H1 (cell line): ENCODE measurements around the gene ADRA2C. TPM values are rescaled to one million over a fixed set of nuclear protein-coding genes. Genes with fewer than 3 reads are reported as not detected.

Experiments used
- ASH2L ChIP-seq: fragments of 200-600, 300-600 bp; sonication (generic); IDR thresholded peaks from one replicate; pipeline ENCODE4 v1.7.1; 2017; ENCODE audit warnings: low read length
- EP300 ChIP-seq, 2 experiments: IDR thresholded peaks; 1 replicate in 1 of 2; 2 replicates in 1 of 2; pipeline ENCODE4 v1.6.1; 2011 to 2012; ENCODE audit warnings: low read depth in 2 of 2, low read length in 2 of 2, mild to moderate bottlenecking in 2 of 2, borderline replicate concordance in 1 of 2, inconsistent platforms in 1 of 2, moderate library complexity in 1 of 2
- HDAC2 ChIP-seq, 2 experiments: fragments of 300-600 bp in 1 of 2; sonication (generic) in 1 of 2; IDR thresholded peaks; 2 replicates each; pipeline ENCODE4 v1.6.1; 2011 to 2012; ENCODE audit warnings: low read depth in 2 of 2, low read length in 2 of 2, mild to moderate bottlenecking in 2 of 2, moderate library complexity in 2 of 2, borderline replicate concordance in 1 of 2, inconsistent platforms in 1 of 2
- KDM4A ChIP-seq: IDR thresholded peaks from one replicate; pipeline ENCODE4 v1.7.1; 2012; ENCODE audit warnings: low read depth, mild to moderate bottlenecking, moderate library complexity, low read length, inconsistent platforms; ENCODE audit not compliant: severe bottlenecking
- NRF1 ChIP-seq: IDR thresholded peaks from 2 replicates; pipeline ENCODE4 v1.6.1; 2011; ENCODE audit warnings: mild to moderate bottlenecking, low read depth, low read length, improper control_type of control experiment
- SAP30 ChIP-seq: fragments of 300-600 bp; sonication (generic); IDR thresholded peaks from 2 replicates; pipeline ENCODE4 v1.7.1; 2012; ENCODE audit warnings: low read length, moderate library complexity, mild to moderate bottlenecking, inconsistent platforms; ENCODE audit not compliant: insufficient read depth, insufficient replicate concordance
- SIN3A ChIP-seq, 2 experiments: IDR thresholded peaks in 1 of 2; conservative IDR thresholded peaks in 1 of 2; 2 replicates each; pipeline ENCODE4 v1.6.1; 2011 to 2012; ENCODE audit warnings: low read length in 2 of 2, improper control_type of control experiment in 1 of 2, low read depth in 1 of 2, mild to moderate bottlenecking in 1 of 2
- SRF ChIP-seq: IDR thresholded peaks from 2 replicates; pipeline ENCODE4 v1.6.1; 2011; ENCODE audit warnings: mild to moderate bottlenecking, low read depth, low read length, moderate library complexity
- TEAD4 ChIP-seq: IDR thresholded peaks from 2 replicates; pipeline ENCODE4 v1.6.1; 2012; ENCODE audit warnings: low read depth, low read length, inconsistent platforms, mixed read lengths
- polyA plus RNA-seq, 7 experiments: library from polyadenylated mRNA; depleted of rRNA in 3 of 7; stranded (reverse) in 5 of 7; unstranded in 2 of 7; fragments of >200 nt in 5 of 7; fragments of 200-250 nt in 2 of 7; gene quantifications; 1 replicate in 5 of 7; 2 replicates in 1 of 7; 4 replicates in 1 of 7; pipeline versions ENCODE4 v1.2.1 to v1.2.3, GENCODE V29; 2011 to 2013; ENCODE audit warnings: missing spikeins in 2 of 7, mixed read lengths in 2 of 7
- total RNA-seq: library from RNA; stranded (reverse); fragmentation: NEBNext Ultra II Directional; extraction: Animal tissue kit (Norgen Biotek cat#: 25700); gene quantifications from 2 replicates; pipeline ENCODE4 v1.2.1, GENCODE V29; 2021

Gene ADRA2C
- total and polyA plus RNA-seq, 2 of the 8 experiments (the other 6 are each of a cell fraction or from before 2014, with no cell fraction given), result 14.6 to 14.8 TPM

- TF ChIP-seq KDM4A (no peak), TEAD4 (no peak), SIN3A (conservative IDR thresholded peaks at IDR 0.05 in 1 of 2, IDR thresholded peaks at IDR 0.05 in 1 of 2; ENCODE audit: low read depth in 1 of 2, low read length in 2 of 2) (no peak), HDAC2 (IDR thresholded peaks at IDR 0.05; ENCODE audit: borderline replicate concordance in 1 of 2, low read depth in 2 of 2, low read length in 2 of 2) (no peak), SAP30 (no peak), ASH2L (no peak), SRF (no peak), EP300 (IDR thresholded peaks at IDR 0.05; ENCODE audit: borderline replicate concordance in 1 of 2, low read depth in 2 of 2, low read length in 2 of 2) (no peak), NRF1 (no peak)
Measured at GRCh38 chr4:3732076-3733028, 33.8 kb upstream of the ADRA2C start (continued).
